PC-3 (cell line): ENCODE data around the gene TFAP2A. TPM values are rescaled to one million over a fixed set of nuclear protein-coding genes. Genes with fewer than 3 reads are reported as not detected.
A peak's percentile ranks its signal among the peaks of the same experiment; 100 is the strongest.

ENCODE experiments used
- ATAC-seq: fragments of 200-7000 bp; cut with Tn5 transposase; 2 replicates; pipeline ENCODE4 v1.9.1; 2020; ENCODE audit warnings: mild to moderate bottlenecking, moderate library complexity
- BruUV-seq: library from RNA; stranded (reverse); fragments of 400-500 nt; replicated peaks from 2 replicates; lab custom pipeline; 2021; lab: Mats Ljungman, UMichigan
- CTCF ChIA-PET: fragments of 300-600 bp; sonication (Branson Sonifier 250); formaldehyde crosslinking; loops from one replicate; lab custom pipeline; 2022; ENCODE audit warnings: antibody characterized with exemption; lab: Charles Lee
- POLR2A ChIA-PET: fragments of 300-600 bp; sonication (Branson Sonifier 250); formaldehyde crosslinking; loops from one replicate; lab custom pipeline; 2022; ENCODE audit warnings: antibody characterized with exemption; ENCODE audit not compliant: unreplicated experiment; lab: Charles Lee
- DNase-seq: peaks from one replicate; pipeline ENCODE4 v3.0.0-alpha.2; 2015
- H2AFZ ChIP-seq: fragments of 300-600 bp; sonication (generic); 2 replicates; pipeline ENCODE4 v1.6.0; 2016; ENCODE audit warnings: antibody characterized with exemption, low read length
- H3F3A ChIP-seq: fragments of 300-600 bp; sonication (generic); one replicate; pipeline ENCODE4 v1.6.0; 2017; ENCODE audit warnings: antibody characterized with exemption, low read length, control low read depth, mild to moderate bottlenecking; ENCODE audit not compliant: unreplicated experiment
- H3K27ac ChIP-seq: fragments of 300-600 bp; sonication (generic); 2 replicates; pipeline ENCODE4 v1.5.1; 2016; ENCODE audit warnings: mild to moderate bottlenecking, low read length
- H3K27me3 ChIP-seq: fragments of 300-600 bp; sonication (generic); 2 replicates; pipeline ENCODE4 v1.6.1; 2016; ENCODE audit warnings: low read length, mixed read lengths
- H3K36me3 ChIP-seq: fragments of 300-600 bp; sonication (generic); 2 replicates; pipeline ENCODE4 v1.6.1; 2016; ENCODE audit warnings: low read depth, mixed run types, low read length, mixed read lengths
- H3K4me1 ChIP-seq: fragments of 300-600 bp; sonication (generic); 2 replicates; pipeline ENCODE4 v1.5.1; 2016; ENCODE audit warnings: low read length; ENCODE audit not compliant: insufficient read depth
- H3K4me2 ChIP-seq: fragments of 300-600 bp; sonication (generic); 2 replicates; pipeline ENCODE4 v1.6.0; 2016; ENCODE audit warnings: low read length
- H3K4me3 ChIP-seq: fragments of 300-600 bp; sonication (generic); 2 replicates; pipeline ENCODE4 v1.5.1; 2016; ENCODE audit warnings: mild to moderate bottlenecking, low read length, mixed read lengths
- H3K79me2 ChIP-seq: fragments of 300-600 bp; sonication (generic); 2 replicates; pipeline ENCODE4 v1.6.1; 2017; ENCODE audit warnings: low read length, mixed read lengths
- H3K9ac ChIP-seq: fragments of 300-600 bp; sonication (generic); 2 replicates; pipeline ENCODE4 v1.6.0; 2016; ENCODE audit warnings: mild to moderate bottlenecking, low read length
- H3K9me2 ChIP-seq: fragments of 300-600 bp; sonication (generic); replicated peaks from 2 replicates; pipeline ENCODE4 v1.6.1; 2016; ENCODE audit warnings: mixed run types, low read length, mixed read lengths
- H3K9me3 ChIP-seq: fragments of 300-600 bp; sonication (generic); 2 replicates; pipeline ENCODE4 v1.6.1; 2016; ENCODE audit warnings: low read length, mixed read lengths
- H4K20me1 ChIP-seq: fragments of 300-600 bp; sonication (generic); 2 replicates; pipeline ENCODE4 v1.6.1; 2016; ENCODE audit warnings: low read length, mixed read lengths
- EZH2 ChIP-seq: fragments of 300-600 bp; sonication (generic); IDR thresholded peaks from one replicate; pipeline ENCODE4 v1.6.1; 2017; ENCODE audit warnings: antibody characterized with exemption, mild to moderate bottlenecking, low read length; ENCODE audit not compliant: unreplicated experiment
- EZH2phosphoT487 ChIP-seq: fragments of 300-600 bp; sonication (generic); IDR thresholded peaks from 2 replicates; pipeline ENCODE4 v1.6.1; 2018; ENCODE audit warnings: mild to moderate bottlenecking, antibody characterized with exemption, low read length, borderline replicate concordance
- intact Hi-C: fragments of 100-400 bp; cut with micrococcal nuclease; formaldehyde crosslinking; loops from 2 replicates; pipeline ENCODE4 v1.9.0; 2023
- total RNA-seq: library from RNA; depleted of rRNA; stranded (reverse); fragments of >200 nt; gene quantifications from 2 replicates; pipeline ENCODE4 v1.2.3, GENCODE V29; 2014
- TF ChIP-seq, protein P1 (sequence below): fragments of 300-600 bp; sonication (generic); conservative IDR thresholded peaks from 2 replicates; pipeline ENCODE4 v1.5.1; 2017; ENCODE audit warnings: antibody characterized with exemption, low read depth, mild to moderate bottlenecking, low read length

Gene TFAP2A
- total RNA-seq, 1 experiment from 2014 or later = 29.4 TPM

DNA sequence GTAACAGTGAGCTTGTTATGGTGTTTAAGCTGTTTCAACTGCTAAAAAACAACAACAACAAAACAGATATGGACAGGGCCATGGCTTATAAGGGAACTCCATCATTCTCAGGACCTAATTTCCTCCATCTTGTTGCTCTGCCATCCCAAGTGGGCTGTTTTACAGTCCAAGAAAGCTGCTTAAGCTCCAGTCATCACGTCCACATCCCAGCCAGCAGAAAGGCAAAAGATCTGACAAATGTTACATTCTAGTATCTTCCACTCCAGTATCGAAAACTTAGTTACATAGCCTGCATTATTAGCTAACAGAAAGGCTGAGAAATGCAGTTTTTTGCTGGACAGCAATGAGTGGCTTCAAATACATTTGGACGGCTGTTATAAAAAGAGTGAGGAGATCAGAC, 23.0 kb upstream of the TFAP2A start:
- H3K4me2 ChIP-seq = no peak overlapping the region
- CTCF ChIA-PET = no interaction called here
- no peaks in the 10 kb centered on the region for H3K9me2 ChIP-seq
- TF ChIP-seq EZH2 = no peak
- TF ChIP-seq, protein P1, sequence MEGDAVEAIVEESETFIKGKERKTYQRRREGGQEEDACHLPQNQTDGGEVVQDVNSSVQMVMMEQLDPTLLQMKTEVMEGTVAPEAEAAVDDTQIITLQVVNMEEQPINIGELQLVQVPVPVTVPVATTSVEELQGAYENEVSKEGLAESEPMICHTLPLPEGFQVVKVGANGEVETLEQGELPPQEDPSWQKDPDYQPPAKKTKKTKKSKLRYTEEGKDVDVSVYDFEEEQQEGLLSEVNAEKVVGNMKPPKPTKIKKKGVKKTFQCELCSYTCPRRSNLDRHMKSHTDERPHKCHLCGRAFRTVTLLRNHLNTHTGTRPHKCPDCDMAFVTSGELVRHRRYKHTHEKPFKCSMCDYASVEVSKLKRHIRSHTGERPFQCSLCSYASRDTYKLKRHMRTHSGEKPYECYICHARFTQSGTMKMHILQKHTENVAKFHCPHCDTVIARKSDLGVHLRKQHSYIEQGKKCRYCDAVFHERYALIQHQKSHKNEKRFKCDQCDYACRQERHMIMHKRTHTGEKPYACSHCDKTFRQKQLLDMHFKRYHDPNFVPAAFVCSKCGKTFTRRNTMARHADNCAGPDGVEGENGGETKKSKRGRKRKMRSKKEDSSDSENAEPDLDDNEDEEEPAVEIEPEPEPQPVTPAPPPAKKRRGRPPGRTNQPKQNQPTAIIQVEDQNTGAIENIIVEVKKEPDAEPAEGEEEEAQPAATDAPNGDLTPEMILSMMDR = no peak
- no peak for TF ChIP-seq EZH2phosphoT487
- no peak for DNase-seq
- H3K4me3 ChIP-seq = no peak overlapping the region
- H3K27ac ChIP-seq = no peak overlapping the region
- peaks cover 6% of the 10 kb centered on the region for H3F3A ChIP-seq
- H3K27me3 ChIP-seq = no peaks in the 10 kb centered on the region
- no peak overlapping the region for H3K9ac ChIP-seq
- intact Hi-C loops = loop anchor here (5.0 kb wide), 1 partner anchor 1901 kb away; no protein-coding TSS in a partner anchor
- no peak for ATAC-seq
- no peaks in the 10 kb centered on the region for H3K36me3 ChIP-seq
- H2AFZ ChIP-seq = no peak overlapping the region
- H4K20me1 ChIP-seq = no peaks in the 10 kb centered on the region
- no TSS peak for BruUV-seq
- POLR2A ChIA-PET = no interaction called here
- H3K9me3 ChIP-seq = no peaks in the 10 kb centered on the region
- H3K4me1 ChIP-seq = peaks cover 28% of the 10 kb centered on the region
- no peaks in the 10 kb centered on the region for H3K79me2 ChIP-seq

DNA sequence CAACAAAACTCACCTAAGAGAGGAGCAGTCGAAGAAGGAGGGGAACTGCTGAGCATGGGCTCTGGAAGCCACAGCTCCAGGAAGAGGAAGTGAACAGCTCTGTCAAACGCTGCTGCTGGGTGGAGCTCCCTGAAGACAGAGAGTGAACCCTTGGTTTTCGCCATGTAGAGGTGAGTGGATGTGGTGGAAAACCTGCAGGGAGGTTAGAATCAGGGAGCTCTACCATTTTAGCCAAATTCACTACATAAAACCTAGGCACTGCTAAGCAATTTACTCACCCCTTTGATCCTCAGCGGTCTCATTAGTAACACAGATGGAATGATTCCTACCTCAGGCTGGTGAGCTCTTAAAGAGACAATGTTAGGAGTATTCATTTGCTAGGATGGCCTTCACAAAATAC, 19.4 kb upstream of the TFAP2A start:
- Histone ChIP-seq H3K36me3 (no peaks in the 10 kb centered on the region), H3K9me2 (no peaks in the 10 kb centered on the region), H2AFZ (peak overlapping the region; percentile 69), H3K4me2 (peak overlapping the region; percentile 66), H3F3A (no peaks in the 10 kb centered on the region), H3K4me1 (peaks cover 20% of the 10 kb centered on the region), H3K79me2 (no peaks in the 10 kb centered on the region), H3K9me3 (no peaks in the 10 kb centered on the region), H3K9ac (no peak overlapping the region), H3K27ac (no peak overlapping the region), H4K20me1 (no peaks in the 10 kb centered on the region), H3K4me3 (no peak overlapping the region), H3K27me3 (no peaks in the 10 kb centered on the region)
- intact Hi-C loops = loop anchor here (2.0 kb wide), 1 partner anchor 1725 kb away; no protein-coding TSS in a partner anchor
- POLR2A ChIA-PET = no interaction called here
- ATAC-seq (0 out of 2 replicates have a peak, but pooled peaks have one; percentile 7), DNase-seq (peak; percentile 34)
- no TSS peak for BruUV-seq
- CTCF ChIA-PET = interaction anchor here (0.6 to 2.6 kb wide), 3 partner anchors 19 to 1895 kb away, joined by 3 to 22 read pairs (median 4); partner anchors contain the start of gene TFAP2A
- TF ChIP-seq, protein P1 = no peak
- no peak for TF ChIP-seq EZH2
- TF ChIP-seq EZH2phosphoT487 = no peak

DNA sequence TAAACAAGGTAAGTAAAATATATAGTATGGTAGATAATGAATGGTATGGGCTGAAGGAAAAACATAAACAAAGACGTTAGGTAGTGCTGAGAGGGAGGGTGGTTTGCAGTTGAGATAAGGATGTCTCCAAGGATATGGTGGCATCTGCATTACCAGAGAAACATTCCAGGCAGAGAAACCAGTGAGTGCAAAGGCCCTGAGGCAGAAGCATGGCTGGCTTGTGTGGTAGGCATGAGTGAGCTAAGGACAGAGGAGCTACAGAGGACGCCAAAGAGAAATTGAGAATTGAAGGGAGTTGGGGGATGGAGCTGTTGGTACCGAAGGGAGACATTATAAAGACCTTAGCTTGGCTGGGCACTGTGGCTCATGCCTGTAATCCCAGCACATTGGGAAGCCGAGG, 18.4 kb upstream of the TFAP2A start:
- no peaks in the 10 kb centered on the region for H3F3A ChIP-seq
- intact Hi-C loops = no loop called here
- CTCF ChIA-PET = no interaction called here

More for the DNA sequence above, 18.4 kb upstream of the TFAP2A start:
- no peaks in the 10 kb centered on the region for H3K9me3 ChIP-seq
- H3K36me3 ChIP-seq = no peaks in the 10 kb centered on the region
- H3K4me3 ChIP-seq = no peak overlapping the region
- TF ChIP-seq, protein P1 = no peak
- TF ChIP-seq EZH2phosphoT487 (no peak), EZH2 (no peak)
- ATAC-seq = no peak
- POLR2A ChIA-PET = no interaction called here
- no TSS peak for BruUV-seq
- no peak overlapping the region for H3K9ac ChIP-seq
- no peak overlapping the region for H3K4me2 ChIP-seq
- no peaks in the 10 kb centered on the region for H3K27me3 ChIP-seq
- H3K27ac ChIP-seq = no peak overlapping the region
- H4K20me1 ChIP-seq = no peaks in the 10 kb centered on the region
- no peak overlapping the region for H2AFZ ChIP-seq
- H3K79me2 ChIP-seq = no peaks in the 10 kb centered on the region
- H3K4me1 ChIP-seq = peaks cover 20% of the 10 kb centered on the region
- DNase-seq = no peak
- H3K9me2 ChIP-seq = no peaks in the 10 kb centered on the region
